PC-9 (cell line): ENCODE results near the gene TEX261. TPM values are rescaled to one million over a fixed set of nuclear protein-coding genes. Genes with fewer than 3 reads are reported as not detected.
A peak's percentile ranks its signal among the peaks of the same experiment; 100 is the strongest.
"Not testable (repeated sequence)": the region's sequence is repeated elsewhere in the genome, so short reads cannot be mapped to it uniquely, and the experiment has no call there.

ENCODE experiments used
- BruUV-seq: library from RNA; stranded (reverse); fragments of 400-500 nt; replicated peaks from 2 replicates; lab custom pipeline; 2021; lab: Mats Ljungman, UMichigan
- CTCF ChIA-PET: fragments of 300-600 bp; sonication (Branson Sonifier 250); formaldehyde crosslinking; loops from one replicate; lab custom pipeline; 2022; ENCODE audit warnings: antibody characterized with exemption; lab: Charles Lee
- POLR2A ChIA-PET: fragments of 300-600 bp; sonication (Branson Sonifier 250); formaldehyde crosslinking; loops from one replicate; lab custom pipeline; 2022; ENCODE audit warnings: antibody characterized with exemption; ENCODE audit not compliant: unreplicated experiment; lab: Charles Lee
- DNase-seq, 2 experiments: peaks; one replicate each; pipeline versions ENCODE4 v3.0.0 to v3.0.0-alpha.2; 2015 to 2022; ENCODE audit warnings: mixed read lengths in 1 of 2
- H2AFZ ChIP-seq: fragments of 200-600 bp; sonication (generic); 2 replicates; pipeline ENCODE4 v1.8.1; 2017; ENCODE audit warnings: antibody characterized with exemption
- H3F3A ChIP-seq: fragments of 200-600 bp; sonication (generic); 2 replicates; pipeline ENCODE4 v1.8.1; 2017; ENCODE audit warnings: antibody characterized with exemption, mild to moderate bottlenecking, low read depth; ENCODE audit not compliant: insufficient read depth
- H3K27ac ChIP-seq: fragments of 200-600 bp; sonication (generic); 2 replicates; pipeline ENCODE4 v1.6.1; 2016; ENCODE audit warnings: mixed run types
- H3K27me3 ChIP-seq: fragments of 200-600 bp; sonication (generic); 2 replicates; pipeline ENCODE4 v1.6.1; 2016; ENCODE audit warnings: low read depth, mixed run types; ENCODE audit not compliant: insufficient read depth
- H3K36me3 ChIP-seq: fragments of 200-600 bp; sonication (generic); 2 replicates; pipeline ENCODE4 v1.6.1; 2016; ENCODE audit warnings: low read depth, mixed run types
- H3K4me1 ChIP-seq: fragments of 200-600 bp; sonication (generic); replicated peaks from 2 replicates; pipeline ENCODE4 v1.6.1; 2016; ENCODE audit warnings: mixed run types; ENCODE audit not compliant: insufficient read depth
- H3K4me2 ChIP-seq: fragments of 200-600 bp; sonication (generic); 2 replicates; pipeline ENCODE4 v1.6.1; 2017; ENCODE audit warnings: mixed run types
- H3K4me3 ChIP-seq: fragments of 200-600 bp; sonication (generic); 2 replicates; pipeline ENCODE4 v1.6.1; 2016; ENCODE audit warnings: mixed run types
- H3K79me2 ChIP-seq: fragments of 200-600 bp; sonication (generic); 2 replicates; pipeline ENCODE4 v1.6.1; 2017; ENCODE audit warnings: low read depth, mixed run types
- H3K9me2 ChIP-seq: fragments of 200-600 bp; sonication (generic); 2 replicates; pipeline ENCODE4 v1.8.1; 2017; ENCODE audit warnings: mild to moderate bottlenecking; ENCODE audit not compliant: insufficient read depth
- H3K9me3 ChIP-seq: fragments of 200-600 bp; sonication (generic); 2 replicates; pipeline ENCODE4 v1.8.1; 2016; ENCODE audit warnings: low read depth; ENCODE audit not compliant: insufficient read depth
- H4K20me1 ChIP-seq: fragments of 200-600 bp; sonication (generic); 2 replicates; pipeline ENCODE4 v1.8.1; 2017; ENCODE audit not compliant: insufficient read depth
- EZH2 ChIP-seq: fragments of 200-600 bp; sonication (generic); IDR thresholded peaks from 2 replicates; pipeline ENCODE4 v1.8.0; 2017; ENCODE audit warnings: antibody characterized with exemption, low read depth
- intact Hi-C: fragments of 100-400 bp; cut with micrococcal nuclease; formaldehyde crosslinking; loops from one replicate; pipeline ENCODE4 v1.10.0; 2022; ENCODE audit not compliant: unreplicated experiment
- total RNA-seq: library from RNA; stranded (reverse); gene quantifications from 2 replicates; pipeline ENCODE4 v1.2.3, GENCODE V29; 2021
- TF ChIP-seq, protein P1 (sequence below): fragments of 200-600 bp; sonication (generic); conservative IDR thresholded peaks from 2 replicates; pipeline ENCODE4 v1.6.1; 2017; ENCODE audit warnings: mixed run types, antibody characterized with exemption, mild to moderate bottlenecking, moderate library complexity

Gene TEX261
- total RNA-seq, 1 experiment from 2014 or later = 47.6 TPM

DNA sequence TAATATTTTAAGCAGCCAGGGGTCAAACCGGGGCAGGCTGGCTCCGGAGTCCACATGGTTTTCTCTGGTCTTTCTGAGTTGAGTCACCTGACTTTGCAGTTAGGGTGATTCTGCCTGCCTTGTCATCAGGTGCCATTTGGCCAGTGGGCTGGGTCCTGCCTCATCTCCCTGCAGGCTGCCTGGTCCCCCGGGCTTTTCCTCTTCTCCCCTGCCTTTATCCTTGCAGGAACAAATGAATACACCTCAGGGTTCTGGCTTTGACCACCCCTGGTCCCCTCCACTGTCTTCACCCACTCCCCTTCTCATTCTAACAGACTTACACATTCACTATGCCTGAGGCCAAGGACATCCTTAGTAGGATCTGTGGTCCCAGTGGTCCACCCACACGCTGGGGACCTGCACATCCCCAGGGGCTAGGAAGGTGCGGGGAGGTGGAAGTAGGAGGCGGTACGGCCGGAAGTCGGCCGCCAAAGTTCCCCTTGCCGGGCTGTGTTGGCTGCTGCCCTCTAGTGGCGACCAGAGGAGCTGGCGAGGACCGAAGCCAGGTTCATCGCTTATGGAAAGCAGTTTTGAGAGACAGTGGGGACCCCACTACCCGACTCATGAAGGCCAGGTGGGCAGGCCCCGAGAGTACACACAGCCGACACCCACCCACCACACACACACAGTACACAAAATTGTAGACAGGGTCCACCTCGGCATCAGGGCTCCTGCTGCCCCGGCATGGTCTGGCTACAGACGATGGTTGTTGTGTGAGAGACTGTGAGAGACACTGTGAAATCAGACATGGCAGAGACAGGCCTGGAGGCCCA is 6.3 kb upstream of the TEX261 start:
- Histone ChIP-seq H3K27ac (no peak overlapping the region), H3K79me2 (no peaks in the 10 kb centered on the region), H3F3A (no peaks in the 10 kb centered on the region), H4K20me1 (no peaks in the 10 kb centered on the region), H3K9me2 (no peaks in the 10 kb centered on the region), H3K4me3 (peak overlapping the region; percentile 52), H3K4me1 (peaks cover 6% of the 10 kb centered on the region), H3K9me3 (no peaks in the 10 kb centered on the region), H3K4me2 (peak overlapping the region; percentile 79), H3K36me3 (no peaks in the 10 kb centered on the region), H2AFZ (peak overlapping the region; percentile 98), H3K27me3 (no peaks in the 10 kb centered on the region)
- no TSS peak for BruUV-seq
- DNase-seq = peak in 1 of 2 experiments; percentile 60
- POLR2A ChIA-PET = interaction anchor here (0.5 kb wide), 1 partner anchor 226 kb away, joined by 8 read pairs; the partner anchor contains the start of gene PAIP2B
- CTCF ChIA-PET = interaction anchor here (0.6 to 1.4 kb wide), 4 partner anchors 10 to 129 kb away, joined by 3 to 5 read pairs (median 4); partner anchors contain the start of gene MCEE
- no peak for TF ChIP-seq EZH2
- TF ChIP-seq, protein P1, sequence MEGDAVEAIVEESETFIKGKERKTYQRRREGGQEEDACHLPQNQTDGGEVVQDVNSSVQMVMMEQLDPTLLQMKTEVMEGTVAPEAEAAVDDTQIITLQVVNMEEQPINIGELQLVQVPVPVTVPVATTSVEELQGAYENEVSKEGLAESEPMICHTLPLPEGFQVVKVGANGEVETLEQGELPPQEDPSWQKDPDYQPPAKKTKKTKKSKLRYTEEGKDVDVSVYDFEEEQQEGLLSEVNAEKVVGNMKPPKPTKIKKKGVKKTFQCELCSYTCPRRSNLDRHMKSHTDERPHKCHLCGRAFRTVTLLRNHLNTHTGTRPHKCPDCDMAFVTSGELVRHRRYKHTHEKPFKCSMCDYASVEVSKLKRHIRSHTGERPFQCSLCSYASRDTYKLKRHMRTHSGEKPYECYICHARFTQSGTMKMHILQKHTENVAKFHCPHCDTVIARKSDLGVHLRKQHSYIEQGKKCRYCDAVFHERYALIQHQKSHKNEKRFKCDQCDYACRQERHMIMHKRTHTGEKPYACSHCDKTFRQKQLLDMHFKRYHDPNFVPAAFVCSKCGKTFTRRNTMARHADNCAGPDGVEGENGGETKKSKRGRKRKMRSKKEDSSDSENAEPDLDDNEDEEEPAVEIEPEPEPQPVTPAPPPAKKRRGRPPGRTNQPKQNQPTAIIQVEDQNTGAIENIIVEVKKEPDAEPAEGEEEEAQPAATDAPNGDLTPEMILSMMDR = peak; percentile 93
- intact Hi-C loops = loop anchor here (2.0 kb wide), 1 partner anchor 138 kb away; no protein-coding TSS in a partner anchor

DNA sequence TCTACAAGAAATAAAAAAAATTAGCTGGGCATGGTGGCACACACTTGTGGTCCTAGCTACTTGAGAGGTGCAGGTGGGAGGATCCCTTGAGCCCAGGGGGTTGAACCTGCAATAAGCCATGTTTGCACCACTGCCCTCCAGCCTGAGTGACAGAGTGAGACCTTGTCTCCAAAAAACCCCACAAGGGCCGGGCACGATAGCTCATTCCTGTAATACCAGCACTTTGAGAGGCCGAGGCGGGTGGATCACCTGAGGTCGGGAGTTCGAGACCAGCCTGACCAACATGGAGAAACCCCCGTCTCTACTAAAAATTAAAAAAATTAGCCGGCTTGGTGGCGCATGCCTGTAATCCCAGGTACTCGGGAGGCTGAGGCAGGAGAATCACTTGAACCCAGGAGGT is 5.3 kb upstream of the TEX261 start:
- BruUV-seq, H3K9me2 ChIP-seq, POLR2A ChIA-PET, H3F3A ChIP-seq, H3K79me2 ChIP-seq, H3K4me2 ChIP-seq, H3K36me3 ChIP-seq, H3K9me3 ChIP-seq, H3K27me3 ChIP-seq, H4K20me1 ChIP-seq, H2AFZ ChIP-seq, DNase-seq, H3K4me3 ChIP-seq, H3K27ac ChIP-seq: not testable (repeated sequence)
- H3K4me1 ChIP-seq = peaks cover 11% of the 10 kb centered on the region
- intact Hi-C loops = loop anchor here (2.0 kb wide), 1 partner anchor 137 kb away; no protein-coding TSS in a partner anchor
- CTCF ChIA-PET = interaction anchor here (1.2 kb wide), 1 partner anchor 11 kb away, joined by 5 read pairs; no protein-coding TSS in a partner anchor

DNA sequence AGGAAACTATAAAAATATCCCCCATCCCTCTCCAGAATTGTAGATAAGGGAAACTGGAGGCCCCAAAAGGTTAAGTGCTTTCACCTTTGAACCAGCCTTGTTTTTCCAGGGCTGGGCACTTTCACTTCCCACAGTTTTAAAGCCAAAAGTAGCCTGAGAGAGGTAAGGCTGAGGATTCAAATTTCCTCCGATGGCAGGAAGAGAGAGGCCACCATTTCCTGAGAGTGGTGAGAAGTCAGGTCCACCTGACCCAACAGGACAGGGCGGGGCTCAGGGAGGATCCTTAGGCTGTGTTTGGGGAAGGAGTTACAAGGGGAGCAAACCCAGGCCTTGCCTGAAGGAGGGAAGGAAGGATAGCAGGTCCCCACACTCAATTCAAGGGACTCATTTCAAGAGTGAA is 4.7 kb upstream of the TEX261 start:
- H3K36me3 ChIP-seq = no peaks in the 10 kb centered on the region
- no peaks in the 10 kb centered on the region for H4K20me1 ChIP-seq
- intact Hi-C loops = no loop called here
- H3F3A ChIP-seq = peaks cover 4% of the 10 kb centered on the region; the same call in 1 of the 2 replicates
- no peak for DNase-seq
- no peak overlapping the region for H2AFZ ChIP-seq
- no peak overlapping the region for H3K4me2 ChIP-seq
- BruUV-seq = no TSS peak
- no peaks in the 10 kb centered on the region for H3K9me3 ChIP-seq
- no peaks in the 10 kb centered on the region for H3K9me2 ChIP-seq
- POLR2A ChIA-PET = no interaction called here
- no peaks in the 10 kb centered on the region for H3K27me3 ChIP-seq
- peaks cover 11% of the 10 kb centered on the region for H3K4me1 ChIP-seq
- no peak overlapping the region for H3K27ac ChIP-seq
- H3K4me3 ChIP-seq = no peak overlapping the region
- TF ChIP-seq EZH2 = no peak
- TF ChIP-seq, protein P1 = no peak
- CTCF ChIA-PET = no interaction called here
- H3K79me2 ChIP-seq = peaks cover 1% of the 10 kb centered on the region

DNA sequence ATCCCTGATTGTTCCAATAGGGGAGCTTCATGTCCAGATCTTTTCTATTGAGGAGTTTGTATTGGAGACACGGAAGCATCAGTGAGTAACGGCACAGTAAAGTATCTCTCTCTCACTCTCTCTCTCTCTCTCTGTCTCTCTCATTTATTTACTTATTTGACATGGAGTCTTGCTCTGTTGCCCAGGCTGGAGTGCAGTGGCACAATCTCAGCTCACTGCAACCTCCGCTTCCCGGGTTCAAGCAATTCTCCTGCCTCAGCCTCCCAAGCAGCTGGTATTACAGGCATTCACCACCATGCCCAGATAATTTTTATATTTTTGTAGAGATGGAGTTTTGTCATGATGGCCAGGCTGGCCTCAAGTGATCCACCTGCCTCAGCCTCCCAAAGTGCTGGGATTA is 4.2 kb upstream of the TEX261 start:
- H2AFZ ChIP-seq, H3K79me2 ChIP-seq, H4K20me1 ChIP-seq, H3K27me3 ChIP-seq, POLR2A ChIA-PET, BruUV-seq, H3K36me3 ChIP-seq, H3K9me2 ChIP-seq, H3K4me3 ChIP-seq, intact Hi-C loops, H3F3A ChIP-seq, H3K9me3 ChIP-seq, H3K27ac ChIP-seq, H3K4me2 ChIP-seq, DNase-seq: not testable (repeated sequence)
- CTCF ChIA-PET = interaction anchor here (0.6 kb wide), 1 partner anchor 185 kb away, joined by 5 read pairs; no protein-coding TSS in a partner anchor
- H3K4me1 ChIP-seq = peaks cover 11% of the 10 kb centered on the region
